HK-2 (cell line): ENCODE results near the gene ACBD4.

Source experiments
- DNase-seq: peaks from one replicate; pipeline ENCODE4 v3.0.0-alpha.2; 2018; ENCODE audit not compliant: unreplicated experiment

ACBD4 gene

GRCh38 chr17:45135192-45135977 lies at the start of gene ACBD4:
ACBD4 (plus strand) TSS chr17:45135687; CDS start chr17:45136145, 458 bp downstream.
- peak; percentile 99 for DNase-seq

GRCh38 chr17:45086391-45086790 lies 49.1 kb upstream of the ACBD4 start:
- no peak for DNase-seq

- no peak for DNase-seq
Measured at GRCh38 chr17:45086865-45087503, 48.5 kb upstream of the ACBD4 start.

- no peak for DNase-seq
Measured at GRCh38 chr17:45087504-45087975, 47.9 kb upstream of the ACBD4 start.

GRCh38 chr17:45087978-45088377 lies 47.5 kb upstream of the ACBD4 start:
- DNase-seq, result no peak

GRCh38 chr17:45088741-45089140 lies 46.7 kb upstream of the ACBD4 start:
- no peak for DNase-seq

GRCh38 chr17:45090711-45091110 lies 44.8 kb upstream of the ACBD4 start:
- no peak for DNase-seq

- DNase-seq, result no peak
Measured at GRCh38 chr17:45091778-45092425, 43.6 kb upstream of the ACBD4 start.

GRCh38 chr17:45092911-45093430 lies 42.5 kb upstream of the ACBD4 start:
- peak; percentile 86 for DNase-seq

GRCh38 chr17:45093444-45094110 lies 41.9 kb upstream of the ACBD4 start:
- DNase-seq, result no peak

- no peak for DNase-seq
Measured at GRCh38 chr17:45096141-45096540, 39.3 kb upstream of the ACBD4 start.

GRCh38 chr17:45096926-45097325 lies 38.6 kb upstream of the ACBD4 start:
- DNase-seq, result no peak

GRCh38 chr17:45098081-45098868 lies 37.2 kb upstream of the ACBD4 start:
- DNase-seq, result no peak

GRCh38 chr17:45098869-45099616 lies 36.4 kb upstream of the ACBD4 start:
- peak; percentile 69 for DNase-seq

GRCh38 chr17:45101546-45101882 lies 34.0 kb upstream of the ACBD4 start:
- no peak for DNase-seq

GRCh38 chr17:45101883-45102811 lies 33.3 kb upstream of the ACBD4 start:
- no peak for DNase-seq

GRCh38 chr17:45102856-45103255 lies 32.6 kb upstream of the ACBD4 start:
- no peak for DNase-seq

- DNase-seq, result no peak
Measured at GRCh38 chr17:45103269-45103795, 32.2 kb upstream of the ACBD4 start.

GRCh38 chr17:45104029-45104428 lies 31.5 kb upstream of the ACBD4 start:
- no peak for DNase-seq
